GM12875 (cell line): ENCODE data around the gene HOXA6.

ENCODE experiments used
- H3K4me3 ChIP-seq: one replicate; pipeline ENCODE4 v1.5.1; 2011; ENCODE audit warnings: low read depth, low read length, control low read depth
- TF ChIP-seq, protein P1 (sequence below): IDR thresholded peaks from 2 replicates; pipeline ENCODE4 v1.5.1; 2011; ENCODE audit warnings: low read depth, mild to moderate bottlenecking, control low read depth, inconsistent platforms, low read length, moderate library complexity, borderline replicate concordance; ENCODE audit not compliant: insufficient read depth

HOXA6 gene

DNA sequence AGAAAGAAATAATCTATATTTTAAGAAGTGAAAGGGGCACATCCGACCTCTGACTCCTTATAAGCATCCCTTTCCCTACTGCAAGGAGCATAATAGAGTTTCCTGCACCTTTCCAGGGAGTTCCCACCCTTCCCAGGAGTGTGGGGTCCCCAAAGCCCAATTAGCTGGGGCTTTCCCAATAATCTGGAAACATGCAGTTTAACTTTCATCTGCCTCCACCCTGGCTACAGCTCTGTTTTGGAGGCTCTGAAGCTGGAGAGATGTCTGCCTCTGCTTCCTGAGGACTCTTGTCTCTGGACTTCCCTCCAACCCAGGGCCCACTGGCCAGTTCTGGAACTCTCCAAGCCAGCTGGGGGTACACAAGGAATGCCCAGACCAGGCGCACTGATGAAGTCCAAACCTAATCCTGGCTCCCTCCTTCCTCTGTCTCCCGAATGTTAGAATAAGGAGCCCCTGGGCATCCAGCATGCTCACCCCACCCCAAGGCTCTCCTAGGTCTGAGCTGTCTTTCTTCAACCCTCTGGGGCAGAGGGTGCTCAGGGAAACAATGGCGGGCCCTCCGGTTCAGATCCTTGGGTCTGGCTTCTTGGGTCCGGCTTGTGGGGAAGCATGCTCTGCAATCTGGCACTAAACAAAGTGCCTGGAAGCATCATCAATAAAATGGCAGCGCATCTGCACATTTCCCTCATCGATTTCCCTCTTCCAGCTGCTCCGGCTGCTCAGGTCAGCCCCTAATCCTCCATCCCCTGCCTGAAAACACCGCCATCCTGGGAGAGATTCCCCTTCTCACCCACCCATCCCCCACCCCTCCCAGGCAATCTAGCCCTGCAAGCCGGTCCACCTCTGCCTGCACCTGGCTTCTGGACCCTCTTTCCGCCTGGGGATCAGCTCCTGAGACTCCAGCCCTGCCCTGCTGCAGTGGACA lies 30.4 kb downstream of the HOXA6 start:
- TF ChIP-seq, protein P1, sequence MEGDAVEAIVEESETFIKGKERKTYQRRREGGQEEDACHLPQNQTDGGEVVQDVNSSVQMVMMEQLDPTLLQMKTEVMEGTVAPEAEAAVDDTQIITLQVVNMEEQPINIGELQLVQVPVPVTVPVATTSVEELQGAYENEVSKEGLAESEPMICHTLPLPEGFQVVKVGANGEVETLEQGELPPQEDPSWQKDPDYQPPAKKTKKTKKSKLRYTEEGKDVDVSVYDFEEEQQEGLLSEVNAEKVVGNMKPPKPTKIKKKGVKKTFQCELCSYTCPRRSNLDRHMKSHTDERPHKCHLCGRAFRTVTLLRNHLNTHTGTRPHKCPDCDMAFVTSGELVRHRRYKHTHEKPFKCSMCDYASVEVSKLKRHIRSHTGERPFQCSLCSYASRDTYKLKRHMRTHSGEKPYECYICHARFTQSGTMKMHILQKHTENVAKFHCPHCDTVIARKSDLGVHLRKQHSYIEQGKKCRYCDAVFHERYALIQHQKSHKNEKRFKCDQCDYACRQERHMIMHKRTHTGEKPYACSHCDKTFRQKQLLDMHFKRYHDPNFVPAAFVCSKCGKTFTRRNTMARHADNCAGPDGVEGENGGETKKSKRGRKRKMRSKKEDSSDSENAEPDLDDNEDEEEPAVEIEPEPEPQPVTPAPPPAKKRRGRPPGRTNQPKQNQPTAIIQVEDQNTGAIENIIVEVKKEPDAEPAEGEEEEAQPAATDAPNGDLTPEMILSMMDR, result no peak
- H3K4me3 ChIP-seq, result no peak overlapping the region

DNA sequence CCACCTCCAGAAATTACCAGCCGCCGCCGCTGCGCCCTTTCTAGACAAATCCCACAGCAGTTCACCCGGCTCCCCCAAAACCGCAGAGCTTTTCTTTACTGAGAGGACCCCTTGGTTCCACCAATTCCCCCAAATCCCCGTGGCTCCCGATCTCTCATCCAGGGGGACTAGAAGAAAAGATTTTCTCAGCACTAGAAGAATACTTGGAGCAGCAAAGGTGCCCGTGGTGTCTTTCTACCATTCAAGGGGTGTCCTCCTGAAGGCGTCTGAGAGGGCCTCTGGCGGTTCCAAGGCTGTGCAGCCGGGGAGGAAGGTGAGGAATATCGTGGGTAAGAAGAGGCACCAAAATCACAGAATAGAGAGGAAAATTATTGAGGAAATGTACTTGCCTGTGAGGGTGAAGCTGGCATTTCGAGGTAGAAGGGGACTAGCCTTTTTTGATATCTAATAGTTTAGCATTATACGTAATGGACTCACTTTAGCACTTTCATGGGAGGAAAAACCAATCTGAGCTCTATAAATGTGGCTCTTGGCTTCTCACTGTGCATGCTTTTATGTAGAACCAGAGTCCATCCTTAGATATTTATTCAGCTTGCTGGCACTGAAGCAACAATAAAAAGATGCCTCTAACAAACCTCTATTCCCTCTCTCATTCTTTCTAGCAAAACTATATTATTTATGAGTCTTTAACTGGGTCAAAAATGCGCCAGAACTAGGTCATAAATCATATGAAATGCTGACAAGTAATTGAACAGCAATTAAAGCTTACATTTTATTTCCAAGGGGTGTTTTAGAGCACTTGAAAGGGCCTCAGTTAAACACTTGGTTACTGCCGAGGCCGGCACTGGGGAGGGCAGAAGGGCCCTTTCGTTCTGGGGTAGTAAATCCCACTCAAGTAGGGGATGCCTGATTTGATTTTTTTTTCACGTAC lies 31.3 kb downstream of the HOXA6 start:
- TF ChIP-seq, protein P1, result no peak
- H3K4me3 ChIP-seq, result no peak overlapping the region

DNA sequence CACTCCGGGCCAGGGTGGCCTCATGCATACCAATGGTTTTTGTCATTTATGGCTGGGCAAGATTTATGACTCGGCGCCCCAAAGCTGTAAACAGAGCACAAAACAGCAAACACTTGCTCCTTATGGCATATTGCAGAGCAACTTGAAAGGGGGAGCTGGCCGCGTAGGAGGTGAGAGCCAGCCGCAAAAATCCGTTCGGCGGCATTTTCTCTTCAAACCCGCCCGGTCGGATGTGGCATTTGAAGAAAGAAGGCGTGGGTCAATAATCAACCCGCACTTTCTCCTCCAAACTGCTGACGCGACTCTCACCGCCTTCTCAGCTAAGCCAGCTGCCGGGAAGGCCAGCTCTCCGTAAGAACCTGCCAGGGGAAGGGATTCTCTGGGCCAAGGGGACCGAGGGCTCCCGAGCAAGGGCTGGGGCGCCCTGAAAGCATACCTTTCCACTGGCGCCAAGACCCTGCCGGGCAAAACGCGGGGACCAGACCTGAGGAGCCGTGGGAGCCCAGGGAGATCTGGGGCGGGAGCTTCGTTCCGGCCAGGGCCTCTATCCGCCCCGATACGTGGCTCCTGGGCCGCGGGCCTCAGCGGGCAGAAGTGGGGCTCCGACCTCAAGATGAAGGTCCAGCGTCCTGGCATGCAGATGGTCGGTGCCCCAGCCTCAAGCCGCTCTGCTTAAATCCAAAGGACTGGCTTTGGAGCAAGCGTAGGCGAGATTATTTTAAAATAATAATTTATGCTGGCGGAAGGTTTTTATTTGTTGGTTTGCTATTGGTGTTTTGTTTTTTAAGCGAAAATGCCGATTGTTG lies 32.1 kb downstream of the HOXA6 start:
- TF ChIP-seq, protein P1, result no peak
- H3K4me3 ChIP-seq, result no peak overlapping the region

DNA sequence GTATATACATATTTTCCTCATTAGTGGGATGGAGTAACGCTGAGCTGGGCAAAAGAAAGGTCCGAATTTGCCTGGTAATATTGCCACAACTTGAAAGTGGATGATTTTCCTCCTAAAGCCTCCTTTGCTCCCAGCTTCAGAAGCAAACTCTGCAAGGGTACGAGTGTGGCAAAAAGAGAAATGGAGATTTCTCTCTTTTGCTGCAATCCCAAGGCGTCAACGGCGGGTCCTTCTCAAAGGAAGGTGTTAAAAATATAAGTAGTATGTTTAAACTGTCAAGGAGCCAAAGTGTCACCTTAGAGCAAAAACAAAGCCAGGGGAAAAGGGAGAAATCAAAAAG lies 32.7 kb downstream of the HOXA6 start:
- H3K4me3 ChIP-seq, result no peak overlapping the region
- TF ChIP-seq, protein P1, result no peak

DNA sequence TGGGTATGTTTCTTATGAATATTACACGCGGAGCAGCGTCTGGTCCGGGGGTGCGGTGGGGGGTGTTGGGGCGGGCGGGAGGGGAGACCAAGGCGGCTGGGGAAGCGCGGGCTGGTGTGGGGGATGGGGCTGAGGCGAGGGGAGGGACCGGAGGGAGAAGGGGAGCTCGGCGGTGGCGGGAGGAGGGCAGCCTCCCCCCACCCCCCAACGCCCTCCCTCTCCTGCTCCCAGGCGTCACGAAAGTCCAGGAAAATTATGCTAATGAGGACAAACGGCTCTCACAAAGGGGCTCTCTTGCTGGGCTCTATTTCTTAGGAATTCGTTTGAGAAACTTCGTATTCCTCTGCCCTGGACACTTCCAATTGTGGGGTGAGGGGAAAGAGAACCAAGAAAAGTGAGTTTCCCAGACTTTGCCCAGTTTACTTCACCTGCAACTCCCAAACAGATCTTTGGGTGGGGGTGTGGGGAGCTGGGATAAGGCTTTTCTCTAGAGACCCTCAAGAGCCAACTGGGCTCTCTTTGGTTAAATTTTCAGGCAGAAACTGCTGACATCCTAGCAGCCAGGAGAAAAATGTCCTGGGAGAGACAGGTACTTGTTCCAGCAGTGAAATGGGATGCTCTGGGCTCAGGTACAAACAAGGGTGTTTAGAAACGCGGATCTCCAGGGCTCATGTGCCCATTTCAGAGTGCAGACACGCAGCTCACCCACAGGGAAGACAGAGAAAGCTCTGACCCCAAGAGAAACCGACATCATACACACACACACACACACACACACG lies 33.4 kb downstream of the HOXA6 start:
- TF ChIP-seq, protein P1, result no peak
- H3K4me3 ChIP-seq, result no peak overlapping the region
